ENCODE data around the gene ITLN2.
A peak's percentile ranks its signal among the peaks of the same experiment; 100 is the strongest.
"Not testable (repeated sequence)": the region's sequence is repeated elsewhere in the genome, so short reads cannot be mapped to it uniquely, and the experiment has no call there.

The ITLN2 gene

GRCh38 chr1:160954158-160955104 lies at the start of gene ITLN2:
Gene ITLN2 (minus strand): TSS chr1:160954809. CDS start chr1:160954741, 68 bp downstream.
- DNase-seq (ENCODE audit: low read depth), result no peak

- no peak for DNase-seq (ENCODE audit: low read depth)
Measured at GRCh38 chr1:161001525-161001924, 46.9 kb upstream of the ITLN2 start.

GRCh38 chr1:161000736-161001480 lies 46.3 kb upstream of the ITLN2 start:
- DNase-seq (ENCODE audit: low read depth), result no peak

GRCh38 chr1:160999376-160999775 lies 44.8 kb upstream of the ITLN2 start:
- DNase-seq (ENCODE audit: low read depth), result no peak

GRCh38 chr1:160997323-160998038 lies 42.9 kb upstream of the ITLN2 start:
- DNase-seq (ENCODE audit: low read depth), result no peak

- DNase-seq (ENCODE audit: low read depth), result no peak
Measured at GRCh38 chr1:160996178-160996577, 41.6 kb upstream of the ITLN2 start.

GRCh38 chr1:160993544-160994193 lies 39.1 kb upstream of the ITLN2 start:
- DNase-seq (ENCODE audit: low read depth), result peak; percentile 68

GRCh38 chr1:160992036-160992435 lies 37.4 kb upstream of the ITLN2 start:
- not testable (repeated sequence) for DNase-seq (ENCODE audit: low read depth)

- no peak for DNase-seq (ENCODE audit: low read depth)
Measured at GRCh38 chr1:160987359-160988050, 32.9 kb upstream of the ITLN2 start.

GRCh38 chr1:160985723-160986122 lies 31.1 kb upstream of the ITLN2 start:
- no peak for DNase-seq (ENCODE audit: low read depth)

- DNase-seq (ENCODE audit: low read depth), result no peak
Measured at GRCh38 chr1:160981584-160982411, 27.2 kb upstream of the ITLN2 start.

GRCh38 chr1:160979286-160979685 lies 24.7 kb upstream of the ITLN2 start:
- DNase-seq (ENCODE audit: low read depth), result no peak

- no peak for DNase-seq (ENCODE audit: low read depth)
Measured at GRCh38 chr1:160978510-160978927, 23.9 kb upstream of the ITLN2 start.

- DNase-seq (ENCODE audit: low read depth), result no peak
Measured at GRCh38 chr1:160975026-160975425, 20.4 kb upstream of the ITLN2 start.

GRCh38 chr1:160973491-160973890 lies 18.9 kb upstream of the ITLN2 start:
- DNase-seq (ENCODE audit: low read depth), result no peak

- DNase-seq (ENCODE audit: low read depth), result no peak
Measured at GRCh38 chr1:160972939-160973338, 18.3 kb upstream of the ITLN2 start.

- no peak for DNase-seq (ENCODE audit: low read depth)
Measured at GRCh38 chr1:160971618-160972056, 17.0 kb upstream of the ITLN2 start.

GRCh38 chr1:160963521-160963920 lies 8.9 kb upstream of the ITLN2 start:
- no peak for DNase-seq (ENCODE audit: low read depth)

- no peak for DNase-seq (ENCODE audit: low read depth)
Measured at GRCh38 chr1:160961419-160961818, 6.8 kb upstream of the ITLN2 start.

GRCh38 chr1:160956966-160957365 lies 2.4 kb upstream of the ITLN2 start:
- DNase-seq (ENCODE audit: low read depth), result no peak

Data from GM04503 (cell line).